SK-N-SH treated with all-trans-retinoic acid at 6 μM for 48 hours (cell line): Measurements from ENCODE around the gene UBE2I.

ENCODE experiments used
- ATAC-seq: fragments of 200-7000 bp; cut with Tn5 transposase; 3 replicates; pipeline ENCODE4 v1.9.1; 2020; ENCODE audit warnings: mild to moderate bottlenecking, moderate library complexity
- ARNTL ChIP-seq: fragments of 450-650 bp; formaldehyde crosslinking; IDR thresholded peaks from 2 replicates; pipeline ENCODE4 v1.5.0; 2020; ENCODE audit warnings: low read depth, mild to moderate bottlenecking, moderate library complexity, borderline replicate concordance
- BACH2 ChIP-seq: fragments of 250-450 bp; sonication (Bioruptor Pico); IDR thresholded peaks from 2 replicates; pipeline ENCODE4 v1.9.0; 2021; ENCODE audit warnings: mild to moderate bottlenecking, borderline replicate concordance
- CREB5 ChIP-seq: fragments of 250-450 bp; sonication (Bioruptor Pico); IDR thresholded peaks from 2 replicates; pipeline ENCODE4 v1.5.1; 2020; ENCODE audit warnings: low read depth, mild to moderate bottlenecking, moderate library complexity
- CSRNP3 ChIP-seq: fragments of 250-450 bp; sonication (Bioruptor Pico); IDR thresholded peaks from 2 replicates; pipeline ENCODE4 v1.5.1; 2021; ENCODE audit warnings: mild to moderate bottlenecking, moderate library complexity
- ESRRG ChIP-seq: fragments of 250-450 bp; sonication (Bioruptor Pico); IDR thresholded peaks from 2 replicates; pipeline ENCODE4 v1.6.1; 2021; ENCODE audit warnings: mild to moderate bottlenecking
- GLIS3 ChIP-seq: fragments of 250-450 bp; sonication (Bioruptor Pico); IDR thresholded peaks from 2 replicates; pipeline ENCODE4 v1.5.0; 2020; ENCODE audit warnings: mild to moderate bottlenecking, moderate library complexity
- ISL1 ChIP-seq: fragments of 250-450 bp; sonication (Bioruptor Pico); IDR thresholded peaks from 2 replicates; pipeline ENCODE4 v2.1.2; 2022; ENCODE audit warnings: mild to moderate bottlenecking, moderate library complexity
- PATZ1 ChIP-seq: fragments of 250-450 bp; sonication (Bioruptor Pico); IDR thresholded peaks from 2 replicates; pipeline ENCODE4 v1.8.0; 2020; ENCODE audit warnings: mild to moderate bottlenecking, moderate library complexity, borderline replicate concordance
- POU6F1 ChIP-seq: fragments of 250-450 bp; sonication (Bioruptor Pico); IDR thresholded peaks from 2 replicates; pipeline ENCODE4 v1.8.0; 2021; ENCODE audit warnings: low read depth, mild to moderate bottlenecking, moderate library complexity, borderline replicate concordance
- PPARA ChIP-seq: fragments of 250-450 bp; sonication (Bioruptor Pico); IDR thresholded peaks from 2 replicates; pipeline ENCODE4 v1.5.0; 2020; ENCODE audit warnings: mild to moderate bottlenecking, borderline replicate concordance
- RARB ChIP-seq: fragments of 250-450 bp; sonication (Bioruptor Pico); IDR thresholded peaks from 2 replicates; pipeline ENCODE4 v1.8.0; 2021; ENCODE audit warnings: mild to moderate bottlenecking, moderate library complexity
- SNAI2 ChIP-seq: fragments of 250-450 bp; sonication (Bioruptor Pico); IDR thresholded peaks from 2 replicates; pipeline ENCODE4 v1.5.0; 2020; ENCODE audit warnings: mild to moderate bottlenecking, moderate library complexity
- TCF4 ChIP-seq: fragments of 250-450 bp; sonication (Bioruptor Pico); IDR thresholded peaks from 2 replicates; pipeline ENCODE4 v1.8.0; 2021; ENCODE audit warnings: mild to moderate bottlenecking, moderate library complexity, borderline replicate concordance
- TOX ChIP-seq: fragments of 250-450 bp; sonication (Bioruptor Pico); IDR thresholded peaks from 2 replicates; pipeline ENCODE4 v1.8.0; 2021; ENCODE audit warnings: mild to moderate bottlenecking, moderate library complexity, borderline replicate concordance
- TSHZ2 ChIP-seq: fragments of 250-450 bp; sonication (Bioruptor Pico); IDR thresholded peaks from 2 replicates; pipeline ENCODE4 v1.5.0; 2020; ENCODE audit warnings: mild to moderate bottlenecking, moderate library complexity
- ZC3H10 ChIP-seq: fragments of 250-450 bp; sonication (Bioruptor Pico); IDR thresholded peaks from 2 replicates; pipeline ENCODE4 v1.5.1; 2021; ENCODE audit warnings: mild to moderate bottlenecking, moderate library complexity
- ZFP3 ChIP-seq: fragments of 250-450 bp; sonication (Bioruptor Pico); IDR thresholded peaks from 2 replicates; pipeline ENCODE4 v1.5.0; 2020; ENCODE audit warnings: mild to moderate bottlenecking, moderate library complexity
- ZNF565 ChIP-seq: fragments of 450-650 bp; formaldehyde crosslinking; conservative IDR thresholded peaks from 2 replicates; pipeline ENCODE4 v1.5.0; 2020; ENCODE audit warnings: low read depth, mild to moderate bottlenecking, moderate library complexity
- ZNF70 ChIP-seq: fragments of 450-650 bp; formaldehyde crosslinking; IDR thresholded peaks from 2 replicates; pipeline ENCODE4 v1.5.0; 2020; ENCODE audit warnings: mild to moderate bottlenecking, moderate library complexity

The UBE2I gene

GRCh38 chr16:1338119-1338730 is 28.8 kb downstream of the UBE2I start:
- no peak for TF ChIP-seq ISL1
- no peak for TF ChIP-seq TSHZ2 (CRISPR knock-in tag)
- no peak for TF ChIP-seq GLIS3
- no peak for TF ChIP-seq ZNF565 (CRISPR knock-in tag)
- TF ChIP-seq RARB (CRISPR knock-in tag), result no peak
- no peak for TF ChIP-seq ZFP3 (CRISPR knock-in tag)
- no peak for TF ChIP-seq BACH2 (CRISPR knock-in tag)
- TF ChIP-seq TCF4 (CRISPR knock-in tag), result no peak
- no peak for TF ChIP-seq PPARA (CRISPR knock-in tag)
- TF ChIP-seq ESRRG, result no peak
- no peak for TF ChIP-seq TOX (CRISPR knock-in tag)
- TF ChIP-seq SNAI2, result no peak
- no peak for TF ChIP-seq ZC3H10 (CRISPR knock-in tag)
- no peak for ATAC-seq

GRCh38 chr16:1338855-1339675 is 29.6 kb downstream of the UBE2I start:
- TF ChIP-seq ZNF70 (CRISPR knock-in tag), result no peak
- TF ChIP-seq POU6F1 (CRISPR knock-in tag), result no peak
- TF ChIP-seq ZNF565 (CRISPR knock-in tag), result no peak
- TF ChIP-seq ESRRG, result no peak
- no peak for TF ChIP-seq ARNTL (CRISPR knock-in tag)
- no peak for TF ChIP-seq GLIS3
- no peak for TF ChIP-seq ZFP3 (CRISPR knock-in tag)
- no peak for TF ChIP-seq PPARA (CRISPR knock-in tag)
- TF ChIP-seq BACH2 (CRISPR knock-in tag), result no peak
- TF ChIP-seq ZC3H10 (CRISPR knock-in tag), result no peak
- no peak for TF ChIP-seq SNAI2
- no peak for TF ChIP-seq CSRNP3 (CRISPR knock-in tag)
- no peak for ATAC-seq

- ATAC-seq, result no peak
- TF ChIP-seq CREB5 (CRISPR knock-in tag), result no peak
- TF ChIP-seq SNAI2, result no peak
- TF ChIP-seq TSHZ2 (CRISPR knock-in tag), result no peak
- TF ChIP-seq ZC3H10 (CRISPR knock-in tag), result no peak
- TF ChIP-seq PATZ1 (CRISPR knock-in tag), result no peak
- no peak for TF ChIP-seq ISL1
- TF ChIP-seq POU6F1 (CRISPR knock-in tag), result no peak
- TF ChIP-seq ARNTL (CRISPR knock-in tag), result no peak
- no peak for TF ChIP-seq BACH2 (CRISPR knock-in tag)
- TF ChIP-seq ESRRG, result no peak
- TF ChIP-seq GLIS3, result no peak
Measured at GRCh38 chr16:1340730-1341494, 31.5 kb downstream of the UBE2I start.
